Measurements from ENCODE around the gene GRID1. TPM values are rescaled to one million over a fixed set of nuclear protein-coding genes. Genes with fewer than 3 reads are reported as not detected.

GRID1 gene
- total and polyA plus RNA-seq, 9 of the 15 experiments (the other 6 are each of a cell fraction or from before 2014, with no cell fraction given): 0.01 to 7.2 (median 1.2) TPM

DNA sequence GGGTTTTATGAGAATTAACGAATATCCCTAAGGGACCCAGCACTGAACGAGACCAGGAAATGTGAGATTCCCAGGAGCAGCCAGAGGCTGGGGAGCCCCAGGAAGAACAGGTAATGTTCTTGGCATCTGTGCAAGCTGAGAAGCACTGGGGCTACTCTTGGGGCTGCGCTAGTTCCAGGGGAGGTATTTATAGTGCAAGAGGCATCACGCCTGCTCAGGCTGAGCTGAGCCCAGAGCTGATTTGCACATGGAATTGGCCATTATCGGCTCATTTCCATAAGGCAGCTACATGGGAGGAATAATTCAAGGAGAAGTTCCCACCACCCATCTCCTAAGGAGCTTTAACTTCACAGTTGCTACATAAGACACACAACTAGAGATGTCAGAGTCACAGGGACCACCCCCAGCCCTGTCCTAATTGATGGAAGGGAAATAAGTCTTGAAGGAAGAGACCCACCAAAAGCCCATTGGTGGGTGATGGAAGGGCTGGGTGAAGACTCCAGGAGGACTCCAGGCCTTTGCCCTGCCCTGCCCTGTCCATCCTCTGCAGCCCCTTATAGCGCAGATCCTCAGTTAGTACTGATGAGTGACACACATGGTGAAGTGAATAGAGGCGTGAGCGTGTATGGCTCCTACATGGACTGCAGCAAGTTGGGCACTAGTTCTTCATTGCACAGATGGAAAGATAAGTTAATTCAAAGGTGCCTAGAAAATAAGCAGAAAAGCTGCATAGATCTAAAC is 178.9 kb downstream of the GRID1 start:
- TF ChIP-seq HIVEP1 (CRISPR knock-in tag; IDR thresholded peaks at IDR 0.05) (no peak), CSDE1 (IDR thresholded peaks at IDR 0.05) (no peak), USF1 (CRISPR knock-in tag; IDR thresholded peaks at IDR 0.05) (no peak), ZNF24 (IDR thresholded peaks at IDR 0.05) (no peak), TFAP4 (CRISPR knock-in tag; IDR thresholded peaks at IDR 0.05; ENCODE audit: borderline replicate concordance) (no peak), SRSF9 (IDR thresholded peaks at IDR 0.05; ENCODE audit: borderline replicate concordance, low read depth, low read length) (no peak), ZNF436 (CRISPR knock-in tag; IDR thresholded peaks at IDR 0.05) (no peak), JUNB (CRISPR knock-in tag; conservative IDR thresholded peaks at IDR 0.05) (no peak), ZBTB49 (CRISPR knock-in tag; IDR thresholded peaks at IDR 0.05; ENCODE audit: borderline replicate concordance) (no peak), MEF2A (IDR thresholded peaks at IDR 0.05; ENCODE audit: control insufficient read depth, low read depth, low read length) (no peak), FOS (IDR thresholded peaks at IDR 0.05; ENCODE audit: extremely low read depth, insufficient read length) (no peak), NCOA2 (IDR thresholded peaks at IDR 0.05; ENCODE audit: partially characterized antibody in 2 of 2) (no peak)
- Histone ChIP-seq H3K9ac (ENCODE audit: insufficient read depth in 1 of 2, low read depth in 2 of 2, low read length in 2 of 2) (no peak overlapping the region), H3K27ac (ENCODE audit: extremely low read depth, low read depth, low read length) (no peak overlapping the region), H3K4me3 (no peak overlapping the region), H3K27me3 (ENCODE audit: control insufficient read depth in 2 of 2, insufficient read depth in 2 of 2, low read length in 2 of 2) (no peaks in the 10 kb centered on the region), H3K4me2 (ENCODE audit: insufficient read depth, low read length) (no peak overlapping the region), H4K20me1 (replicated peaks; ENCODE audit: control insufficient read depth, insufficient read depth, low read length) (0 out of 2 replicates have a peak, but pooled peaks cover 5% of the 10 kb centered on the region), H2AFZ (ENCODE audit: low read depth, low read length) (no peak overlapping the region), H3K9me3 (replicated peaks; ENCODE audit: control insufficient read depth, insufficient read depth, low read depth, low read length) (no peaks in the 10 kb centered on the region), H3K9me1 (ENCODE audit: control insufficient read depth, insufficient read depth, low read length) (no peaks in the 10 kb centered on the region), H3K79me2 (ENCODE audit: control insufficient read depth, insufficient read depth, low read length) (no peaks in the 10 kb centered on the region), H3K36me3 (ENCODE audit: control insufficient read depth, insufficient read depth, low read length) (no peaks in the 10 kb centered on the region), H3K4me1 (replicated peaks in 1 of 2; ENCODE audit: control insufficient read depth in 2 of 2, insufficient read depth in 2 of 2, low read length in 2 of 2) (no peaks in the 10 kb centered on the region)
- ATAC-seq (no peak), DNase-seq (ENCODE audit: extremely low read depth in 1 of 4, low spot score in 3 of 4) (no peak), FAIRE-seq (no peak)
- POLR2A ChIA-PET: no interaction called here
- no TSS peak for BruUV-seq (replicated peaks)
- in situ Hi-C loops (cut with MboI): no loop called here
- intact Hi-C loops (cut with micrococcal nuclease): no loop called here
- WGBS (ENCODE audit: insufficient coverage, low coverage, missing lambda C conversion rate): 0% methylated on average over 7 of the region's 8 CpGs
- CTCF ChIA-PET (ENCODE audit: low intra/inter-chr PET ratio): no interaction called here
